ENCODE measurements around the gene NOP14. TPM values are rescaled to one million over a fixed set of nuclear protein-coding genes. Genes with fewer than 3 reads are reported as not detected.

Gene NOP14
- total RNA-seq, 4 donors from 2014 or later, result 20.3 to 47.6 (median 24.8) TPM

- ATAC-seq (ENCODE audit: low FRiP score), result no peak
- no peak for TF ChIP-seq CTCF (IDR thresholded peaks at IDR 0.05)
- no peak for DNase-seq (ENCODE audit: low spot score)
Measured at GRCh38 chr4:2905544-2905943, 57.7 kb downstream of the NOP14 start.

GRCh38 chr4:2902126-2902525 is 61.1 kb downstream of the NOP14 start:
- ATAC-seq (ENCODE audit: low FRiP score), result no peak
- TF ChIP-seq CTCF (IDR thresholded peaks at IDR 0.05), result no peak

GRCh38 chr4:2901186-2901585 is 62.0 kb downstream of the NOP14 start:
- ATAC-seq (ENCODE audit: low FRiP score) (no peak), DNase-seq (ENCODE audit: low spot score) (no peak)
- TF ChIP-seq CTCF (IDR thresholded peaks at IDR 0.05), result no peak

More at GRCh38 chr4:2902126-2902525, 61.1 kb downstream of the NOP14 start:
- no peak for DNase-seq (ENCODE audit: low spot score)

- ATAC-seq (ENCODE audit: low FRiP score) (no peak), DNase-seq (ENCODE audit: low spot score) (no peak)
- no peak for TF ChIP-seq CTCF (IDR thresholded peaks at IDR 0.05)
Measured at GRCh38 chr4:2900741-2901140, 62.5 kb downstream of the NOP14 start.

GRCh38 chr4:2898001-2898400 is 65.2 kb downstream of the NOP14 start:
- no peak for TF ChIP-seq CTCF (IDR thresholded peaks at IDR 0.05)
- DNase-seq (ENCODE audit: low spot score), result no peak
- ATAC-seq (ENCODE audit: low FRiP score), result no peak

- DNase-seq (ENCODE audit: low spot score) (no peak), ATAC-seq (ENCODE audit: low FRiP score) (no peak)
- TF ChIP-seq CTCF (IDR thresholded peaks at IDR 0.05), result no peak
Measured at GRCh38 chr4:2893772-2894171, 69.4 kb downstream of the NOP14 start.

- ATAC-seq (ENCODE audit: low FRiP score) (no peak), DNase-seq (ENCODE audit: low spot score) (no peak)
- TF ChIP-seq CTCF (IDR thresholded peaks at IDR 0.05), result no peak
Measured at GRCh38 chr4:2891294-2891693, 71.9 kb downstream of the NOP14 start.
